ENCODE measurements around the gene RYR1.

DNA sequence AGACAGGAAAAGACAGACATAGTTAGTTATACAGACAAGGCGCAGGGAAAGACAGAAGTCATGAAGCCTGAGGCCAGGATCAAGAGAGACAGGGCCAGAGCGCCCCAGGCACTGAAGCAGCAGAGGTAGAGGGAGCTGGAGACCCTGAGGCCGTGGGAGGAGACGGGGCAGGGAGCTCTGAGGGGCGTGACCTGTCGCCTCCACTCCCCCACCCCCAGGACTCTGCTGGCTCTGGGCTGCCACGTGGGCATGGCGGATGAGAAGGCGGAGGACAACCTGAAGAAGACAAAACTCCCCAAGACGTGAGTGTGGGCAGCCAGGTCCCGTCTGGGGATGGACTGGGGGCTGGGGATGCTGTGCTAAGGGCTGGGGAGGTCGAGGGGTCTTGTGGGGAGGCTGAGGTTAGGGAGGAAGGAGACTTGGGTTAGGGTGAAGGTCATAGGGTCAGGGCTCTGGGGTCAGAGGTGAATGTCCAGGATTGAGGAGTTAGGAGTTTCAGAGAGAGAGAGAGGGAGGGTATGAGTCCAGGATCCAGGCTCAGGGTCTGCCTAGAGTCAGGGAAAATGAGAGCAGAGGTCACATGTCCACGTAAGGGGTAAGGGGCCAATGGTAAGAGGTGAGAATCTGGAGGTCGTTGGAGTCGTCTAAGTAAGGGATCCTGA, 31.1 kb downstream of the RYR1 start:
- TF ChIP-seq, protein P1, sequence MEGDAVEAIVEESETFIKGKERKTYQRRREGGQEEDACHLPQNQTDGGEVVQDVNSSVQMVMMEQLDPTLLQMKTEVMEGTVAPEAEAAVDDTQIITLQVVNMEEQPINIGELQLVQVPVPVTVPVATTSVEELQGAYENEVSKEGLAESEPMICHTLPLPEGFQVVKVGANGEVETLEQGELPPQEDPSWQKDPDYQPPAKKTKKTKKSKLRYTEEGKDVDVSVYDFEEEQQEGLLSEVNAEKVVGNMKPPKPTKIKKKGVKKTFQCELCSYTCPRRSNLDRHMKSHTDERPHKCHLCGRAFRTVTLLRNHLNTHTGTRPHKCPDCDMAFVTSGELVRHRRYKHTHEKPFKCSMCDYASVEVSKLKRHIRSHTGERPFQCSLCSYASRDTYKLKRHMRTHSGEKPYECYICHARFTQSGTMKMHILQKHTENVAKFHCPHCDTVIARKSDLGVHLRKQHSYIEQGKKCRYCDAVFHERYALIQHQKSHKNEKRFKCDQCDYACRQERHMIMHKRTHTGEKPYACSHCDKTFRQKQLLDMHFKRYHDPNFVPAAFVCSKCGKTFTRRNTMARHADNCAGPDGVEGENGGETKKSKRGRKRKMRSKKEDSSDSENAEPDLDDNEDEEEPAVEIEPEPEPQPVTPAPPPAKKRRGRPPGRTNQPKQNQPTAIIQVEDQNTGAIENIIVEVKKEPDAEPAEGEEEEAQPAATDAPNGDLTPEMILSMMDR (IDR thresholded peaks at IDR 0.05), result no peak
- TF ChIP-seq POLR2A (IDR thresholded peaks at IDR 0.05) (no peak), EP300 (IDR thresholded peaks at IDR 0.05) (no peak), POLR2AphosphoS5 (IDR thresholded peaks at IDR 0.05) (no peak)
